H1 (cell line): ENCODE results near the gene CFAP20. TPM values are rescaled to one million over a fixed set of nuclear protein-coding genes. Genes with fewer than 3 reads are reported as not detected.

Experiments
- CHD1 ChIP-seq: IDR thresholded peaks from 2 replicates; pipeline ENCODE4 v1.6.1; 2012; ENCODE audit warnings: low read depth, low read length, improper control_type of control experiment
- CHD2 ChIP-seq: IDR thresholded peaks from 2 replicates; pipeline ENCODE4 v1.6.1; 2012; ENCODE audit warnings: low read length, improper control_type of control experiment
- KDM5A ChIP-seq: fragments of 200-600 bp; IDR thresholded peaks from 2 replicates; pipeline ENCODE4 v1.7.1; 2012; ENCODE audit warnings: mild to moderate bottlenecking, low read length, inconsistent platforms, mixed read lengths
- NRF1 ChIP-seq: IDR thresholded peaks from 2 replicates; pipeline ENCODE4 v1.6.1; 2011; ENCODE audit warnings: mild to moderate bottlenecking, low read depth, low read length, improper control_type of control experiment
- SUZ12 ChIP-seq: fragments of 200-600 bp; sonication (generic); IDR thresholded peaks from 2 replicates; pipeline ENCODE4 v1.6.1; 2012; ENCODE audit warnings: mild to moderate bottlenecking, inconsistent platforms, low read length, moderate library complexity, mixed read lengths
- YY1 ChIP-seq: IDR thresholded peaks from 2 replicates; pipeline ENCODE4 v1.6.1; 2011; ENCODE audit warnings: low read depth, mild to moderate bottlenecking, low read length
- polyA plus RNA-seq, 7 experiments: library from polyadenylated mRNA; depleted of rRNA in 3 of 7; stranded (reverse) in 5 of 7; unstranded in 2 of 7; fragments of >200 nt in 5 of 7; fragments of 200-250 nt in 2 of 7; gene quantifications; 1 replicate in 5 of 7; 2 replicates in 1 of 7; 4 replicates in 1 of 7; pipeline versions ENCODE4 v1.2.1 to v1.2.3, GENCODE V29; 2011 to 2013; ENCODE audit warnings: missing spikeins in 2 of 7, mixed read lengths in 2 of 7
- total RNA-seq: library from RNA; stranded (reverse); fragmentation: NEBNext Ultra II Directional; extraction: Animal tissue kit (Norgen Biotek cat#: 25700); gene quantifications from 2 replicates; pipeline ENCODE4 v1.2.1, GENCODE V29; 2021
- TF ChIP-seq, protein P1 (sequence below): IDR thresholded peaks from 2 replicates; pipeline ENCODE4 v1.6.1; 2012; ENCODE audit warnings: inconsistent platforms

Gene CFAP20
- total and polyA plus RNA-seq, 2 of the 8 experiments (the other 6 are each of a cell fraction or from before 2014, with no cell fraction given): 45.6 to 65.4 TPM

DNA sequence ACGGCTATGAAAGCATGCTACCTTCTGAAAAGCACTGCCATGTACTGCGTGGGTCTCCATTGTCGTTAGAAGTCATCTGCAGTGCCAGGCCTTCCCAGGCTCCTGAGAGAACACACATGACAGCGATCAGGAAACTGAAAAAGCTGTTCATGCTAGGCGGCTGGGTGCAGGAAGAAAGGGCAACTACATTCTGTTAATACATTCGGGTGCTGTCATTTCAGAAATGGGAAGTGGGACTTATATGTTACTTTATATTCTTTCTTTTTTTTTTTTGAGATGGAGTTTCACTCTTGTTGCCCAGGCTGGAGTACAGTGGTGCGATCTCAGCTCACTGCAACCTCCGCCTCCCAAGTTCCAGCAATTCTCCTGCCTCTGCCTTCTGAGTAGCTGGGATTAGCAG lies 19.9 kb downstream of the CFAP20 start (continued):
- TF ChIP-seq, protein P1, sequence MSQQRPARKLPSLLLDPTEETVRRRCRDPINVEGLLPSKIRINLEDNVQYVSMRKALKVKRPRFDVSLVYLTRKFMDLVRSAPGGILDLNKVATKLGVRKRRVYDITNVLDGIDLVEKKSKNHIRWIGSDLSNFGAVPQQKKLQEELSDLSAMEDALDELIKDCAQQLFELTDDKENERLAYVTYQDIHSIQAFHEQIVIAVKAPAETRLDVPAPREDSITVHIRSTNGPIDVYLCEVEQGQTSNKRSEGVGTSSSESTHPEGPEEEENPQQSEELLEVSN: no peak
- no peak for TF ChIP-seq CHD1
- TF ChIP-seq KDM5A: no peak
- no peak for TF ChIP-seq YY1
- no peak for TF ChIP-seq NRF1
- TF ChIP-seq SUZ12: no peak
- TF ChIP-seq CHD2: no peak
